Stimulated activated CD8-positive, alpha-beta memory T cell treated with anti-CD3 and anti-CD28 coated beads, Interleukin-4, amount 100 ng/mL, for 48 hours (primary cell): Measurements from ENCODE around the gene PIAS4.

ENCODE experiments used
- DNase-seq: peaks from one replicate; pipeline ENCODE4 v3.0.0-alpha.2; 2020

The PIAS4 gene

GRCh38 chr19:4060621-4061177 lies 53.2 kb downstream of the PIAS4 start:
- DNase-seq = peak; percentile 35

- DNase-seq = peak; percentile 57
Observed at GRCh38 chr19:4061178-4061682, 53.7 kb downstream of the PIAS4 start.

DNA sequence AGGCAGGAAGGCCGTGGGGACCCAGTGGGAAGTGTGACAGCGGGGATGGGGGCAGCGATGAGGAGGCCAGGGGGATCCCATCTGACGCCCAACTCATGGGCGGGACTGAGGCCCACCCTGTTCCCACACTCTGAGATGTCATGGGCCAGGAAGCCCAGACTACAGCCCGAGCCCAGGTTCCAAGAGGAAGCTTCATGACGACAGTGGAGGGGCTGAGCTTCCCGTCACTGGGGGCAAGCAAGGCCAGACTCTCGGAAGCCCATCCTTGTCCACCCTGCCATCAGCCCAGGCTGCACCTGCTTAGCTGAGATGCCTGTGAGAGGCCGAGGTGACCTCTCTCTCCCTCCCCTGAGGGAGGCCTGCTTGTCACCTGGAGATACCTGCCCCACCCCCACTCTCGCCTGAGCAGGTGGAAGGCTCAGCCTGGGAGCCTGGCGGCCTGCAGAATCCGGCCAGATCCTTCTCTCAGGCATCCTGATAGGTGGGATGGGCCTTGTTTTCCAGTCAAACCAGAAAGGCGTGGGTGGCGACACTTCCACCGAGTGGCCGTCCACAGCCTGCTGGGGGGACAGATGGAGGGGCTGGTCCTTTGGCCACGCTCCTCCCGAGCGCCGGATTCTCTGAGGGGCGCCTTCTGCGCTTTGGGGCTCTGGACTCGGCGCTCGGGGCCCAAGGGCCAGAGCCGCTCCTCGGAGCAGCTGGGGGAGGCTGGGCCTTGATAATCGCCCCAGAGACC lies 54.3 kb downstream of the PIAS4 start:
- peak; percentile 39 for DNase-seq

DNA sequence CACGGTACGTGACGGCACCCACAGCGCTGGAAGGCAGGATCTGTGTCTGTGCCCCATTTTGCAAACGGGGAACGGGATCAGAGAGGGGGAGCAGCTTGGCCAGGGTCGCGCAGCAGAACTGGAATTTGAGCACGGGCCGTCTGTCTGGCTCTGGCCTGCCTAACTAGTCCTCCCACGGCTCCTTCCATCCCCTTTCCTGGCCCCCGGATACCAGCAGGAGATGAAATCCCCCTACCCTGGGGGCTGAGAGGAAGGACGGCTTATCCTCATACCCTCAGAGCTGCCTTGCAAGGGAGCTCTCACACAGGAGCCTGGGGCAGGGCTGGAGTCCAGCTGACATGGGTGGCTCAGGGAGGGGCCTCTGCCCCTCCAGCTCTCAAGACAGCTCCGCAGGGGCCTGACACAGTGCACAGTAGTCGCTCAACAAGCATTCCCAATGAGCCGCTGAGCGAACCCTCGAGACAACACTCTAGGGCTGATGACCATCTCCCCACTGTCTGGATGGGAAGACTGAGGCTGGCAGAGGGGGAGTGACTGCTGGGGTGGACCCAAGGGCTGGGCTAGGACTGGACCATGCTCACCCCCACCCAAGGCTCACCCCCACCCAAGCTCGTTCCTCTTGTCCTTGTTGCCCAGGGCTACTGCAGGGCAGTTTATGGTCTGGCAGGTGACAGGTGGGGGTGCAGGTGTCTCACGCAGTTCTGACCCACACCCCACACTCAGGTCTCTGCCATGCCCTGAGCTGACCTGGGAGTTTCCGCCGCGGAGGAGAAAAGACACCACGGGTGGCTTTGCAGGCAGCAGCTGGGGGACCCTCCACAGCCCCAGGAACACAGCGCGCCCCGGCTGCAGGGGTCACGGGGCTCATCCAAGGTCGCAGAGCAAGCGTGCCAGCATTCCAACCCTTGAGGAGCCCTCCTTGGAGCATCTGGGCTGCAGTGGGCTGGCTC lies 55.2 kb downstream of the PIAS4 start:
- no peak for DNase-seq

DNA sequence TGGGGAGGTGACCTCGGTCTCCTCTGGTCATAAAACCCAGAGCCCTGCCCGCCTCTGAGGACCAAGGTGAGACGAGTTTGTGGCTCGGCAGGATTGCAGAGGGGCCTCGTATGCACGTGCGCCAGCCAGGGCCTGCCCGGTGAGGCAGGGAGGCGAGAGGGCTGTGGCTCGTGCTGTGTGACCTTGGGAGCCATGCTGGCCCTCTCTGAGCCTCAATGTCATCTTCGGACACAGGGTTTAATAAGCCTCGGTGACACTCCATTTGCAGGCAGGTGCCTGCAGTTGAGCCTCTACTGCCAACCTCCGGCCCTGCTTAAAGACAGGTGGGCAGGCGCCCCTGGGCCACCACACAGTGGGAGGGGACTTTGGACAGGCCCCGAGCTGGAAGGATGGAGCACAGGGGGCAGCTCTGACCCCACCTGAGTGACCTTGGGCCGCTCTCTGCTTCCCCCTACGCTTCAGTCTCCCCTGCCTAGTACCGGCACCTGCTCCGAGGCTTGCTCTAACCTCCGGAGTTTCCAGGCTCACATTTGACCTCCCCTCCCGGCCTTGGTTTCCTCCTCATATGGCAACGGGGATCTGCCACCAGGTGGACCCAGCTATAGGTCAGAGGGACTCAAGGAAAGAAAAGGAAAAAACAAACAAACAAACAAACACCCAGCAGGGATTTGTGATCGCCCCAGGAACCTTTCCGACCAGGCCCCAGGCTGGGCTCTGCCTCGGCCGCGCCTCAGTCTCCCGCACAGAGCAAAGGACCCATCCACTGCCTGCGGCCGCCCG lies 56.0 kb downstream of the PIAS4 start:
- DNase-seq = no peak

- no peak for DNase-seq
Observed at GRCh38 chr19:4064149-4064495, 56.6 kb downstream of the PIAS4 start.

DNA sequence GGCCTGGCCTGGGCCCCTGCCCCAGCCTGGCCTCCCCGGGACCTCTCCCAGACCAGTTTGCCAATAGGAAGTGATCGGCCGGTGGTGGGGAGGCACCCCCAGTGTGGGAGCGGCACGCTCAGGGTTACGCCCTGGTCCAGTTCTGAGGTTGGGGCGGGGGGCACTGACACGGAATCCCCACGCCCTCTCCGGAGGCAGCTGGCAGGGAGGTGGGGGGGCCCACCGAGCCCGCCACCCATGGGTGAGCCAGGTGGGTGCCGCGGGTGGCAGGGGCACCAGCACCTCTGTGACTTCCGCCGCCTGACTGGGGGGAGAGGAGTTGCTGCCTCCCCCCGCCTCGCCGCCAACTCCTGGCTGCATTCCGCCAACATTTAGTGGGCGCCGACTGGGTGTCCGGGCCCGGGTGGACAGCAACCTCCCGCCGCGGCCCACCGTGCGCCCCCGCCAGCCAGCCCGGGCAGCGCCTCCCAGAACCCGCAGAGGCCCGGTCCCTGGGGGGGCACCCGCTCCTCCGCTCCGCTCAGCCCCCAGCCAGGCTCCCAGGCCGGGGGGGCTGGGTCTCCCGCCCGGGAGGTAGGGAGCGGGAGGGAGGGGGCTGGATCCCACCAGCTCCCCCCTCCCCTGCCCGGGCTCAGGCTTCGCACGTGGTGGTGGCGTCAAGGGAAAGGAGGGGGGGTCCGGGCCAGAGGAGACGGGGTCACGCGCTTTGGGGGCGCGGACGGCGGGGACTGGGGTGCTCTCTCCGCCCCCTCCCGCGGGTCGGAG lies 57.1 kb downstream of the PIAS4 start:
- DNase-seq = peak; percentile 57

GRCh38 chr19:4065430-4066175 lies 58.1 kb downstream of the PIAS4 start:
- peak; percentile 96 for DNase-seq

- DNase-seq = peak; percentile 69
Observed at GRCh38 chr19:4066176-4066606, 58.7 kb downstream of the PIAS4 start.

GRCh38 chr19:4066682-4067395 lies 59.3 kb downstream of the PIAS4 start, which contains the start of gene ZBTB7A:
TSS of gene ZBTB7A (minus strand) at chr19:4066899. CDS start at chr19:4055232, 11,667 bp downstream.
- peak; percentile 84 for DNase-seq

- no peak for DNase-seq
Observed at GRCh38 chr19:4067396-4068046, 60.0 kb downstream of the PIAS4 start.

DNA sequence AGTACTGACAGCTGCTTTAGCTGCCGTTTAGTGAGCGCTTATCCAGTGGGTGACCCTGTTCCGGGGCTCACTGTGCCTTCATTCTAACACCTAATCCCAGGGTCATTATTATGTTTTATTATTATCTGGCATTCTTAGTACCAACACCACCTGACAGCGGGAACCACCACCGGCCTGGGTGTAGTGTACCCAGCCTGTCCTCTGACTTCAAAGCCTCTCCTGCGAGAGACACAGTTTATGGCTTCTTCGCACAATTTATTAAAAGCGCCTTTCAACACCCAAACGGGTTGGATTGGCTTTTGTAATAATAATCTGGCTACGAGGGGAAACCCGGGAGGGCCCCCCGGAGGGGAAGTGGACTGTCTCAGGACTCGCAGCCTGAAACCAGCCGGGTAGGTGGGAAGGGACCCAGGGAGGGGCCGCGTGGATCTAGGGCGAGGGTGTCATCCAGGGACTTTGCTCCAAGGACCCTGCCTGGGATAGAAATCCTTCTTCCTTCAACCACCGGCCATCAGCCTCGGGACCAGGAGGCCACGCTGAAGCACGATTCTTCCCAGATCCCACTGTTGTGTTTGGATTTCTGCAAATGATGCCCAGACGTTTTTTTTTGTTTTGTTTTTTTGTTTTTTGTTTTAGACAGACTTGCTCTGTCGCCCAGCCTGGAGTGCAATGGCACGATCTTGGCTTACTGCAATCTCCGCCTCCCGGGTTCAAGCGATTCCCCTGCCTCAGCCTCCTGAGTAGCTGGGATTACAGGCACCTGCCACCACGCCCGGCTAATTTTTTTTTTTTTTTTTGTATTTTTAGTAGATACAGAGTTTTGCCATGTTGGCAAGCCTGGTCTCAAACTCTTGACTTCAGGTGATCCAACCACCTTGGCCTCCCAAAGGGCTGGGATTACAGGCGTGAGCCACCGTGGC lies 60.8 kb downstream of the PIAS4 start:
- DNase-seq = no peak

DNA sequence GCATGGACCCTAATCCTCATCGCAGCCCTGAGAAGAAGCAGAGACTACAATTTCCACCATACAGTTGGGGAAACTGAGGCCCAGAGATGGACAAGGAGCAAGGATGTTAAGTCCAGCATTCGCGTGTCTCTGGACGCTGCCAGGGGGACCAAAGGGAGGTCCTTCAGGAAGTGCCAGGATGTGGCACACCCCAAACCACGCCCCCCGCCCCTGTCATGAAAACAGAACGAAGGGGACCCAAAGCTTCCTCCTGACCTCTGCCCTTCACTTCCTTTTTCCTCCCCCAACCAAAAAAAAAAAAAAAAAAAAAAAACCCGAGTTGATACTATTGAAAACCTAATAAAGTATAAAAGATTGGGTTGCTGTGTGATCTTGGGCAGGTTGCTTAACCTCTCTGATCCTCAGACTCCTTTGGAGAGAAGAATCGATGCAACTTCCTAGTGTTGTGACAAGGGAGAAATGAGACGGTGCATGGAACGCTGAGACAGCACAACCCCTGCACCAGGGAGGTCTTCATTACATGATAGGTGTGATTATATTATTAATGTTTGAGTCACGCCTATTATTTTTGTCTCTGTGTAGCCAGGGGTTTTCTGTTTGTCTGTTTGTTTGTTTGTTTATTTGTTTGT lies 61.9 kb downstream of the PIAS4 start:
- DNase-seq = peak; percentile 77

GRCh38 chr19:4071610-4072009 lies 64.1 kb downstream of the PIAS4 start:
- no peak for DNase-seq

GRCh38 chr19:4075373-4075772 lies 67.8 kb downstream of the PIAS4 start:
- peak; percentile 66 for DNase-seq

DNA sequence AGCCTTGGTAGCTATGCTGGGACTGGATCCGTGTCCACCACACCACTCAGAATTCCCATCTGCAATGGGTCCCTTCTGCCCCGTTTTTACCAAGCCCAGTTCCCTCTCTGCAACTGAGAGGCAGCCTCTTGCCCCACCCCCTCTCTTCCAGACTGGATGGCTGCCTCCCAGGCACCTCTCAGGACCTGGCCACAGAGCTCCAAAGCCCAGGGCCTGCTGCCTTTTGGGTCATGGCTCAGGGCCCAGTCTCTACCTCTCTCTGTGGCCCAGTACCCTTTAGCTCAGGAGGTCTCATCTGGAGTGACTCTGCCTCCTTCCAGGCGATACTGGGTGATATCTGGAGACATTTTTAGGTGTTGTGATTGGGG lies 69.5 kb downstream of the PIAS4 start:
- no peak for DNase-seq

GRCh38 chr19:4077800-4078684 lies 70.5 kb downstream of the PIAS4 start:
- DNase-seq = peak; percentile 74
